HG03066 (cell line): ENCODE data around the gene NDFIP2.

Source experiments
- ATAC-seq: cut with Tn5 transposase; IDR thresholded peaks from one replicate; pipeline ENCODE4 v1.9.1; 2021; ENCODE audit warnings: low read depth; ENCODE audit not compliant: unreplicated experiment

The NDFIP2 gene

GRCh38 chr13:79457948-79458347 lies 23.0 kb upstream of the NDFIP2 start:
- no peak for ATAC-seq

GRCh38 chr13:79458436-79458835 lies 22.5 kb upstream of the NDFIP2 start:
- ATAC-seq = no peak

GRCh38 chr13:79459906-79460305 lies 21.0 kb upstream of the NDFIP2 start:
- no peak for ATAC-seq

GRCh38 chr13:79462895-79463294 lies 18.1 kb upstream of the NDFIP2 start:
- no peak for ATAC-seq

- no peak for ATAC-seq
Measured at GRCh38 chr13:79463604-79464003, 17.4 kb upstream of the NDFIP2 start.

GRCh38 chr13:79466872-79467271 lies 14.1 kb upstream of the NDFIP2 start:
- ATAC-seq = no peak

GRCh38 chr13:79468402-79468801 lies 12.6 kb upstream of the NDFIP2 start:
- ATAC-seq = no peak

- ATAC-seq = no peak
Measured at GRCh38 chr13:79468819-79469218, 12.1 kb upstream of the NDFIP2 start.

- no peak for ATAC-seq
Measured at GRCh38 chr13:79469608-79470007, 11.3 kb upstream of the NDFIP2 start.

GRCh38 chr13:79470666-79471065 lies 10.3 kb upstream of the NDFIP2 start:
- no peak for ATAC-seq

- ATAC-seq = no peak
Measured at GRCh38 chr13:79475569-79475968, 5.4 kb upstream of the NDFIP2 start.

- ATAC-seq = no peak
Measured at GRCh38 chr13:79477968-79478367, 3.0 kb upstream of the NDFIP2 start.

GRCh38 chr13:79479882-79480281 lies 1.1 kb upstream of the NDFIP2 start:
- ATAC-seq = no peak

- peak; percentile 31 for ATAC-seq
Measured at GRCh38 chr13:79481685-79482052, 714 bp downstream of the NDFIP2 start.

- no peak for ATAC-seq
Measured at GRCh38 chr13:79482281-79482970, 1.5 kb downstream of the NDFIP2 start.

GRCh38 chr13:79483086-79483706 lies 2.2 kb downstream of the NDFIP2 start:
- ATAC-seq = no peak

GRCh38 chr13:79485014-79485811 lies 4.3 kb downstream of the NDFIP2 start:
- ATAC-seq = no peak

GRCh38 chr13:79486433-79487188 lies 5.7 kb downstream of the NDFIP2 start:
- ATAC-seq = no peak

- no peak for ATAC-seq
Measured at GRCh38 chr13:79490326-79490725, 9.4 kb downstream of the NDFIP2 start.

GRCh38 chr13:79490824-79491223 lies 9.9 kb downstream of the NDFIP2 start:
- no peak for ATAC-seq

GRCh38 chr13:79491715-79492114 lies 10.8 kb downstream of the NDFIP2 start:
- ATAC-seq = no peak
